GM12878 (cell line): Measurements from ENCODE around the gene PROSER3. TPM values are rescaled to one million over a fixed set of nuclear protein-coding genes. Genes with fewer than 3 reads are reported as not detected.

Experiments used
- ATAC-seq: fragments of 200-7000 bp; cut with Tn5 transposase; 3 replicates; pipeline ENCODE4 v1.9.1; 2020; ENCODE audit warnings: mild to moderate bottlenecking, moderate library complexity
- BruUV-seq: library from RNA; stranded (reverse); fragments of 400-500 nt; replicated peaks from 2 replicates; lab custom pipeline; 2021; lab: Mats Ljungman, UMichigan
- CTCF ChIA-PET: fragments of 300-600 bp; sonication (Branson Sonifier 250); formaldehyde crosslinking; extraction: SDS; loops from one replicate; lab custom pipeline; 2021; ENCODE audit warnings: inconsistent platforms; lab: Yijun Ruan, JAX
- POLR2A ChIA-PET: fragments of 350-600 bp; formaldehyde crosslinking; extraction: SDS; loops from one replicate; lab custom pipeline; 2021; ENCODE audit warnings: inconsistent platforms; lab: Charles Lee
- RAD21 ChIA-PET: fragments of 300-600 bp; sonication (Branson Sonifier 250); formaldehyde crosslinking; loops from one replicate; lab custom pipeline; 2023; ENCODE audit warnings: antibody characterized with exemption; ENCODE audit not compliant: unreplicated experiment; lab: Charles Lee
- SMC1A ChIA-PET: fragments of 300-600 bp; sonication (Branson Sonifier 250); formaldehyde crosslinking; loops from one replicate; lab custom pipeline; 2023; ENCODE audit not compliant: unreplicated experiment, uncharacterized antibody; lab: Charles Lee
- DNase-seq: peaks from one replicate; pipeline ENCODE4 v3.0.0-alpha.2; 2011; ENCODE audit warnings: low read depth, low spot score
- FAIRE-seq: peaks from 3 replicates; lab custom pipeline; 2011; peaks lifted over from hg19 to GRCh38; lab: Jason Lieb, UNC
- H2AFZ ChIP-seq: 2 replicates; pipeline ENCODE4 v1.6.0; 2011; ENCODE audit warnings: low read depth, low read length, control low read depth; ENCODE audit not compliant: control insufficient read depth
- H3K27ac ChIP-seq: 2 replicates; pipeline ENCODE4 v1.5.1; 2011; ENCODE audit warnings: control low read depth; ENCODE audit not compliant: control insufficient read depth, insufficient read depth
- H3K27me3 ChIP-seq, 2 experiments: replicated peaks in 1 of 2; 2 replicates each; pipeline versions ENCODE4 v1.6.0 to v1.6.1; 2011; ENCODE audit warnings: low read length in 1 of 2; ENCODE audit not compliant: control insufficient read depth in 2 of 2, insufficient read depth in 2 of 2
- H3K36me3 ChIP-seq, 2 experiments: 2 replicates each; pipeline ENCODE4 v1.5.1; 2011; ENCODE audit warnings: low read length in 1 of 2; ENCODE audit not compliant: control insufficient read depth in 2 of 2, insufficient read depth in 2 of 2
- H3K4me1 ChIP-seq: 2 replicates; pipeline ENCODE4 v1.6.1; 2011; ENCODE audit warnings: mild to moderate bottlenecking, low read length, moderate library complexity, mixed read lengths; ENCODE audit not compliant: control insufficient read depth, insufficient read depth
- H3K4me2 ChIP-seq: 2 replicates; pipeline ENCODE4 v1.6.0; 2011; ENCODE audit warnings: control low read depth; ENCODE audit not compliant: control insufficient read depth, insufficient read depth
- H3K4me3 ChIP-seq: fragments of 200-600 bp; sonication (generic); 2 replicates; pipeline ENCODE4 v1.5.1; 2016
- H3K79me2 ChIP-seq: 2 replicates; pipeline ENCODE4 v1.6.0; 2011; ENCODE audit warnings: low read length; ENCODE audit not compliant: control insufficient read depth, insufficient read depth
- H3K9ac ChIP-seq: 2 replicates; pipeline ENCODE4 v1.8.0; 2011; ENCODE audit warnings: low read length, control low read depth, mixed read lengths; ENCODE audit not compliant: control insufficient read depth, insufficient read depth
- H3K9me3 ChIP-seq: replicated peaks from 3 replicates; pipeline ENCODE4 v1.5.1; 2011; ENCODE audit warnings: mild to moderate bottlenecking, low read length; ENCODE audit not compliant: control insufficient read depth, insufficient read depth
- H4K20me1 ChIP-seq: 2 replicates; pipeline ENCODE4 v1.6.0; 2011; ENCODE audit not compliant: control insufficient read depth, insufficient read depth
- KLF5 ChIP-seq: fragments of 450-650 bp; IDR thresholded peaks from 2 replicates; pipeline ENCODE4 v1.6.1; 2014; ENCODE audit warnings: mild to moderate bottlenecking; ENCODE audit not compliant: partially characterized antibody
- MYC ChIP-seq: IDR thresholded peaks from 2 replicates; pipeline ENCODE4 v1.6.1; 2011; ENCODE audit warnings: mild to moderate bottlenecking, low read length, moderate library complexity, inconsistent platforms; ENCODE audit not compliant: insufficient read depth, insufficient replicate concordance, insufficient read length, severe bottlenecking
- NFXL1 ChIP-seq: fragments of 450-650 bp; IDR thresholded peaks from 2 replicates; pipeline ENCODE4 v1.6.1; 2017; ENCODE audit warnings: antibody characterized with exemption, mild to moderate bottlenecking, borderline replicate concordance
- NFYB ChIP-seq: IDR thresholded peaks from 2 replicates; pipeline ENCODE4 v1.6.1; 2011; ENCODE audit warnings: low read depth, mild to moderate bottlenecking, low read length, improper control_type of control experiment, moderate library complexity; ENCODE audit not compliant: insufficient read depth
- POLR2AphosphoS2 ChIP-seq: IDR thresholded peaks from 2 replicates; pipeline ENCODE4 v1.6.1; 2011; ENCODE audit warnings: low read depth, mild to moderate bottlenecking, low read length, improper control_type of control experiment, moderate library complexity
- TBL1XR1 ChIP-seq: IDR thresholded peaks from 2 replicates; pipeline ENCODE4 v1.6.1; 2012; ENCODE audit warnings: low read depth, low read length, improper control_type of control experiment
- ZZZ3 ChIP-seq: IDR thresholded peaks from 2 replicates; pipeline ENCODE4 v1.6.1; 2011; ENCODE audit warnings: low read depth; ENCODE audit not compliant: control insufficient read depth, insufficient read length
- WGBS: methylation state at CpG from one replicate; pipeline ENCODE4 v1.1.6; 2016; ENCODE audit warnings: low lambda C conversion rate; ENCODE audit not compliant: insufficient replicate concordance, insufficient coverage; ENCODE audit errors: missing lambda C conversion rate; 5-methylcytosine and 5-hydroxymethylcytosine counted together
- in situ Hi-C: fragments of 300-500 bp; cut with MboI; formaldehyde crosslinking; loops from 9 replicates; pipeline ENCODE4 v1.14.3; 2018; ENCODE audit warnings: mixed read lengths
- intact Hi-C: fragments of 100-400 bp; cut with micrococcal nuclease; formaldehyde crosslinking; loops from one replicate; pipeline ENCODE4 v1.14.2; 2022; ENCODE audit not compliant: unreplicated experiment
- polyA plus RNA-seq, 11 experiments: library from polyadenylated mRNA; depleted of rRNA in 4 of 11; unstranded in 6 of 11; stranded (reverse) in 5 of 11; fragments of >200 nt; fragmentation: Nextera tagmentation in 4 of 11; fragmentation: Illumina TruSeq in 1 of 11; extraction: Ambion mirVana in 4 of 11; extraction: Trizol in 1 of 11; gene quantifications; 1 replicate in 1 of 11; 2 replicates in 10 of 11; pipeline versions ENCODE4 v1.2.1 to v1.2.3, GENCODE V29; 2011 to 2016; ENCODE audit warnings: inconsistent platforms in 2 of 11, missing spikeins in 2 of 11, low read depth in 1 of 11
- total RNA-seq, 4 experiments: library from RNA; depleted of rRNA in 3 of 4; stranded (reverse); fragments of >200 nt in 3 of 4; fragmentation: Illumina TruSeq in 1 of 4; extraction: Trizol in 1 of 4; gene quantifications; 2 replicates each; pipeline versions ENCODE4 v1.2.1 to v1.2.3, GENCODE V29; 2013 to 2021

Gene PROSER3
- total and polyA plus RNA-seq, 10 of the 15 experiments (the other 5 are each of a cell fraction or from before 2014, with no cell fraction given): 0.85 to 25.1 (median 9.6) TPM

DNA sequence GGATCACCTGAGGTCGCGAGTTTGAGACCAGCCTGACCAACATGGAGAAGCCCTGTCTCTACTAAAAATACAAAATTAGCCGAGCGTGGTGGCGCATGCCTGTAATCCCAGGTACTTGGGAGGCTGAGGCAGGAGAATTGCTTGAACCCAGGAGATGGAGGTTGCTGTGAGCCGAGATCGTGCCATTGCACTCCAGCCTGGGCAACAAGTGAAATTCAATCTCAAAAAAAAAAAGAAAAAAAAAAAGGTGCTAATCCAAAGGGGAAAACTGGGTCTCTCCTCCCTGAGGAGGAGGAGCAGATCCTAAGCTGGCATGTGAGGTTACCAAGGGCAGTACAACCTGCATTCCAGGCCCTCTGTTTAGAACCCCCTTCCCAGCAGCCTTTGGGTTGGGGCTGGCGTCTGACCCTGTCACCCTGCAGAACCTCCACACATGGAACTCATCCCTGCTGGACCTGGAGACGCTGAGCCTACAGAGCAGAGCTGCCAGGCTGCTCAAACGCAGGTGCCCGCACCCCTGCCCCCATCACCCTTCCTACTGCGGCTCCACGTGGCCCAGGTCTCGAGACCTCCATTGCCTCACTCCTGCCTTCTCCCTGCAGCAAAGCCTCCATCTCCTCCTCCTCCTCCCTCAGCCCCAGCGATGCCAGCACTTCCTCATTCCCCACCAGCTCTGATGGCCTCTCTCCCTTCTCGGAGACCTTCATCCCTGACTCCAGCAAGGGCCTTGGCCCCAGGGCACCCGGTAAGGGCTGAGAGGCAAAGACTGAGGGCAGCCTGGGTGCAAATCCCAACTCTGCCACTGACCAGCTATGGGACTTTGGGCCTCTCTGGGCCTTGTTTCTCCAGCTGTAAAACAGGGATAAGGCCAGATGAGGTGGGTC is 6.7 kb downstream of the PROSER3 start:
- ChIA-PET POLR2A (interaction anchor here (0.6 kb wide), 1 partner anchor 18 kb away, joined by 6 read pairs; no protein-coding TSS in a partner anchor), RAD21 (interaction anchor here (0.5 kb wide), 1 partner anchor 21 kb away, joined by 3 read pairs; no protein-coding TSS in a partner anchor), SMC1A (no interaction called here), CTCF (no interaction called here)
- no peak overlapping the region for H3K4me2 ChIP-seq
- H3K4me3 ChIP-seq: no peak overlapping the region
- no peaks in the 10 kb centered on the region for H3K9me3 ChIP-seq
- no peaks in the 10 kb centered on the region for H4K20me1 ChIP-seq
- peaks cover 1 to 13% of the 10 kb centered on the region in 2 experiments; a peak in 2 of 4 replicates for H3K36me3 ChIP-seq
- H3K79me2 ChIP-seq: no peaks in the 10 kb centered on the region
- no TSS peak for BruUV-seq
- ATAC-seq (no peak), FAIRE-seq (no peak), DNase-seq (no peak)
- no peaks in the 10 kb centered on the region for H3K27me3 ChIP-seq
- H3K4me1 ChIP-seq: no peaks in the 10 kb centered on the region
- in situ Hi-C loops (no loop called here), intact Hi-C loops (no loop called here)
- TF ChIP-seq MYC (no peak), TBL1XR1 (no peak), KLF5 (no peak), NFXL1 (no peak), ZZZ3 (no peak)
- WGBS: 95% methylated on average over 17 of the region's 17 CpGs
- no peak overlapping the region for H3K27ac ChIP-seq
- no peak overlapping the region for H3K9ac ChIP-seq
- no peak overlapping the region for H2AFZ ChIP-seq

DNA sequence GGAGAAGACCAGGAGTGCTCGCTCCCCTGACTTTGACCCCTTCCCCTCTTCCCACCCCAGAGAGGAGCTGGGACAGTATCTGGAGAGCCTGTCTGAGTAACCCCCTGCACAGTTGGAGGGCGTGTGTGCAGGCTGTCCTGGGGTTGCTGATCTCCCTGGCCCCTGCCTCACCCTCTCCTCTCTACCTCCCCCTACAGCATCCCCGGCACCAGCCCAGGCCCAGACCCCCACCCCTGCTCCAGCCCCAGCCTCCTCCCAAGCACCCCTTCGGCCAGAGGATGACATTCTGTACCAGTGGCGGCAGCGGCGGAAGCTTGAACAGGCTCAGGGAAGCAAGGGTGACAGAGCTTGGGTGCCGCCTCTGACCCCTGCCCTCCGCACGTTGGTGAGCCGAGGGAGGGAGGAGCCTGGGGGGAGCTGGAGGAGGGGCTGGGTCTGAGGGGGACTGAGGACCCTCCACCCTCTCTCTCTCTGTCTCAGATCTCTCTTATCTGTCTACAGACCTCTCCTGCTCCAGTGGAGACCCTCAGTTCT is 8.7 kb downstream of the PROSER3 start:
- intact Hi-C loops: no loop called here
- FAIRE-seq (no peak), ATAC-seq (no peak), DNase-seq (no peak)
- H3K9ac ChIP-seq: no peak overlapping the region
- ChIA-PET SMC1A (no interaction called here), POLR2A (no interaction called here), CTCF (no interaction called here), RAD21 (no interaction called here)
- no peaks in the 10 kb centered on the region for H3K4me1 ChIP-seq
- no peak overlapping the region for H3K4me3 ChIP-seq
- H3K9me3 ChIP-seq: no peaks in the 10 kb centered on the region
- BruUV-seq: no TSS peak
- in situ Hi-C loops: no loop called here
- no peaks in the 10 kb centered on the region for H3K27me3 ChIP-seq
- no peaks in the 10 kb centered on the region for H3K79me2 ChIP-seq
- H3K36me3 ChIP-seq: peaks cover 1 to 13% of the 10 kb centered on the region in 2 experiments; a peak in 2 of 4 replicates
- no peaks in the 10 kb centered on the region for H4K20me1 ChIP-seq
- H3K27ac ChIP-seq: no peak overlapping the region
- 90% methylated on average over 10 of the region's 11 CpGs for WGBS
- no peak for TF ChIP-seq NFYB
- no peak for TF ChIP-seq POLR2AphosphoS2
- H3K4me2 ChIP-seq: no peak overlapping the region
- H2AFZ ChIP-seq: no peak overlapping the region
